WTC11 (cell line): ENCODE results near the gene CYP26A1.

Source experiments
- ATF3 ChIP-seq: sonication (generic); formaldehyde crosslinking; conservative IDR thresholded peaks from 2 replicates; pipeline ENCODE4 v1.8.1; 2022; ENCODE audit warnings: mild to moderate bottlenecking, missing genetic modification reagents
- CTCF ChIP-seq: fragments of 200-600 bp; IDR thresholded peaks from 2 replicates; pipeline ENCODE4 v1.8.0; 2022; ENCODE audit warnings: antibody characterized with exemption
- GABPB1 ChIP-seq: sonication (generic); formaldehyde crosslinking; IDR thresholded peaks from 2 replicates; pipeline ENCODE4 v1.8.1; 2023; ENCODE audit warnings: mild to moderate bottlenecking, missing genetic modification reagents
- TCF7 ChIP-seq: sonication (generic); formaldehyde crosslinking; IDR thresholded peaks from 2 replicates; pipeline ENCODE4 v1.8.0; 2022; ENCODE audit warnings: mild to moderate bottlenecking, low read depth, missing genetic modification reagents, moderate library complexity
- USF1 ChIP-seq: sonication (generic); formaldehyde crosslinking; IDR thresholded peaks from 2 replicates; pipeline ENCODE4 v1.8.0; 2022; ENCODE audit warnings: mild to moderate bottlenecking, missing genetic modification reagents
- USF2 ChIP-seq: sonication (generic); formaldehyde crosslinking; IDR thresholded peaks from 2 replicates; pipeline ENCODE4 v1.8.1; 2023; ENCODE audit warnings: mild to moderate bottlenecking, missing genetic modification reagents, moderate library complexity
- ZBTB21 ChIP-seq: sonication (generic); formaldehyde crosslinking; IDR thresholded peaks from 2 replicates; pipeline ENCODE4 v1.8.1; 2023; ENCODE audit warnings: mild to moderate bottlenecking, missing genetic modification reagents, borderline replicate concordance
- ZNF138 ChIP-seq: sonication (generic); formaldehyde crosslinking; conservative IDR thresholded peaks from 2 replicates; pipeline ENCODE4 v1.8.1; 2022; ENCODE audit warnings: mild to moderate bottlenecking, moderate library complexity, missing genetic modification reagents

GRCh38 chr10:93103953-93104352, 30.3 kb downstream of the CYP26A1 start:
- TF ChIP-seq ATF3 (no peak), CTCF (no peak), GABPB1 (CRISPR knock-in tag) (no peak), ZBTB21 (CRISPR knock-in tag) (no peak), USF2 (CRISPR knock-in tag) (no peak), USF1 (CRISPR knock-in tag) (no peak), TCF7 (no peak), ZNF138 (CRISPR knock-in tag) (no peak)
